Mucosa of rectum (tissue), 2 donors: ENCODE results near the gene AKAP9.

Experiments used
- H3K27ac ChIP-seq, 2 donors: one replicate each; pipeline ENCODE4 v1.7.0; 2013; ENCODE audit warnings: inconsistent platforms in 2 of 2, low read depth in 2 of 2, low read length in 2 of 2
- H3K27me3 ChIP-seq, 2 donors: one replicate each; pipeline ENCODE4 v1.7.0; 2013; ENCODE audit warnings: low read length in 2 of 2; ENCODE audit not compliant: control insufficient read depth in 2 of 2, insufficient read depth in 2 of 2
- H3K36me3 ChIP-seq, 2 donors: one replicate each; pipeline ENCODE4 v1.7.0; 2013; ENCODE audit warnings: low read length in 2 of 2; ENCODE audit not compliant: control insufficient read depth in 2 of 2, insufficient read depth in 2 of 2
- H3K4me1 ChIP-seq, 2 donors: one replicate each; pipeline ENCODE4 v1.7.0; 2013; ENCODE audit warnings: low read length in 2 of 2, mild to moderate bottlenecking in 1 of 2; ENCODE audit not compliant: control insufficient read depth in 2 of 2, insufficient read depth in 2 of 2
- H3K4me3 ChIP-seq, 2 donors: one replicate each; pipeline ENCODE4 v1.7.0; 2013; ENCODE audit warnings: low read length in 2 of 2
- H3K9ac ChIP-seq, 2 donors: one replicate each; pipeline ENCODE4 v1.7.0; 2013; ENCODE audit warnings: low read length in 2 of 2, low read depth in 1 of 2, mild to moderate bottlenecking in 1 of 2
- H3K9me3 ChIP-seq, 2 donors: one replicate each; pipeline ENCODE4 v1.7.0; 2013; ENCODE audit warnings: low read length in 2 of 2; ENCODE audit not compliant: control insufficient read depth in 2 of 2
- donor health status: healthy.
- donor health status: Normal muscosa, but diverticular disease.

The AKAP9 gene

GRCh38 chr7:92155108-92155739 is 214.6 kb downstream of the AKAP9 start:
- Histone ChIP-seq H3K27ac (no peak overlapping the region), H3K4me3 (no peak overlapping the region), H3K36me3 (no peaks in the 10 kb centered on the region), H3K27me3 (no peaks in the 10 kb centered on the region), H3K9me3 (no peaks in the 10 kb centered on the region), H3K9ac (no peak overlapping the region), H3K4me1 (no peaks in the 10 kb centered on the region)

- no peaks in the 10 kb centered on the region for H3K36me3 ChIP-seq
- no peak overlapping the region for H3K9ac ChIP-seq
- H3K4me1 ChIP-seq = no peaks in the 10 kb centered on the region
- H3K27ac ChIP-seq = no peak overlapping the region
- H3K9me3 ChIP-seq = no peaks in the 10 kb centered on the region
- H3K4me3 ChIP-seq = no peak overlapping the region
- H3K27me3 ChIP-seq = no peaks in the 10 kb centered on the region
Measured at GRCh38 chr7:92156990-92157389, 216.3 kb downstream of the AKAP9 start.

GRCh38 chr7:92158660-92159575 is 218.3 kb downstream of the AKAP9 start:
- Histone ChIP-seq H3K36me3 (no peaks in the 10 kb centered on the region), H3K9me3 (no peaks in the 10 kb centered on the region), H3K27ac (no peak overlapping the region)

More at GRCh38 chr7:92158660-92159575, 218.3 kb downstream of the AKAP9 start:
- Histone ChIP-seq H3K27me3 (no peaks in the 10 kb centered on the region), H3K9ac (no peak overlapping the region), H3K4me1 (no peaks in the 10 kb centered on the region), H3K4me3 (no peak overlapping the region)
